ENCODE data around the gene PKLR.
"Not testable (repeated sequence)": the region's sequence is repeated elsewhere in the genome, so short reads cannot be mapped to it uniquely, and the experiment has no call there.

Gene PKLR

GRCh38 chr1:155316922-155317321 is 15.7 kb upstream of the PKLR start:
- DNase-seq, result no peak

- DNase-seq, result no peak
Measured at GRCh38 chr1:155313261-155313660, 12.0 kb upstream of the PKLR start.

- no peak for DNase-seq
Measured at GRCh38 chr1:155309423-155310021, 8.3 kb upstream of the PKLR start.

- peak; percentile 99 for DNase-seq
Measured at GRCh38 chr1:155308493-155309422, 7.5 kb upstream of the PKLR start, which contains the start of gene FDPS. Gene FDPS, plus strand, starts transcription at chr1:155308866. Its CDS starts 924 bp downstream, at chr1:155309790.

GRCh38 chr1:155307247-155307740 is 6.1 kb upstream of the PKLR start:
- peak; percentile 22 for DNase-seq

GRCh38 chr1:155305881-155306391 is 4.7 kb upstream of the PKLR start:
- no peak for DNase-seq

- DNase-seq, result peak; percentile 53
Measured at GRCh38 chr1:155304558-155305063, 3.4 kb upstream of the PKLR start.

GRCh38 chr1:155300553-155301329 is 497 bp downstream of the PKLR start:
- DNase-seq, result no peak

GRCh38 chr1:155300024-155300423 is 1.2 kb downstream of the PKLR start:
- DNase-seq, result no peak

GRCh38 chr1:155297384-155297783 is 3.9 kb downstream of the PKLR start:
- DNase-seq, result no peak

GRCh38 chr1:155296661-155297060 is 4.6 kb downstream of the PKLR start:
- no peak for DNase-seq

GRCh38 chr1:155295942-155296267 is 5.3 kb downstream of the PKLR start:
- DNase-seq, result no peak

- DNase-seq, result no peak
Measured at GRCh38 chr1:155295183-155295941, 5.9 kb downstream of the PKLR start.

GRCh38 chr1:155294520-155295182 is 6.6 kb downstream of the PKLR start:
- no peak for DNase-seq

- no peak for DNase-seq
Measured at GRCh38 chr1:155293086-155293749, 8.0 kb downstream of the PKLR start.

GRCh38 chr1:155291006-155291405 is 10.2 kb downstream of the PKLR start:
- not testable (repeated sequence) for DNase-seq

GRCh38 chr1:155287987-155288543 is 13.2 kb downstream of the PKLR start:
- DNase-seq, result no peak

- no peak for DNase-seq
Measured at GRCh38 chr1:155286544-155286943, 14.7 kb downstream of the PKLR start.

GRCh38 chr1:155285631-155286044 is 15.6 kb downstream of the PKLR start:
- no peak for DNase-seq

- DNase-seq, result no peak
Measured at GRCh38 chr1:155285063-155285462, 16.2 kb downstream of the PKLR start.

- DNase-seq, result no peak
Measured at GRCh38 chr1:155284476-155284875, 16.8 kb downstream of the PKLR start.
